ENCODE measurements around the gene TMED7. TPM values are rescaled to one million over a fixed set of nuclear protein-coding genes. Genes with fewer than 3 reads are reported as not detected.

TMED7 gene
- total RNA-seq, 4 donors from 2014 or later = 57.7 to 83.4 (median 71.7) TPM

- no peaks in the 10 kb centered on the region for H3K36me3 ChIP-seq
- no peaks in the 10 kb centered on the region for H3K9me3 ChIP-seq
- H3K27me3 ChIP-seq = no peaks in the 10 kb centered on the region
- TF ChIP-seq EP300 (IDR thresholded peaks at IDR 0.05) (no peak), POLR2A (IDR thresholded peaks at IDR 0.05) (no peak), POLR2AphosphoS5 (IDR thresholded peaks at IDR 0.05) (no peak)
- TF ChIP-seq, protein P1, sequence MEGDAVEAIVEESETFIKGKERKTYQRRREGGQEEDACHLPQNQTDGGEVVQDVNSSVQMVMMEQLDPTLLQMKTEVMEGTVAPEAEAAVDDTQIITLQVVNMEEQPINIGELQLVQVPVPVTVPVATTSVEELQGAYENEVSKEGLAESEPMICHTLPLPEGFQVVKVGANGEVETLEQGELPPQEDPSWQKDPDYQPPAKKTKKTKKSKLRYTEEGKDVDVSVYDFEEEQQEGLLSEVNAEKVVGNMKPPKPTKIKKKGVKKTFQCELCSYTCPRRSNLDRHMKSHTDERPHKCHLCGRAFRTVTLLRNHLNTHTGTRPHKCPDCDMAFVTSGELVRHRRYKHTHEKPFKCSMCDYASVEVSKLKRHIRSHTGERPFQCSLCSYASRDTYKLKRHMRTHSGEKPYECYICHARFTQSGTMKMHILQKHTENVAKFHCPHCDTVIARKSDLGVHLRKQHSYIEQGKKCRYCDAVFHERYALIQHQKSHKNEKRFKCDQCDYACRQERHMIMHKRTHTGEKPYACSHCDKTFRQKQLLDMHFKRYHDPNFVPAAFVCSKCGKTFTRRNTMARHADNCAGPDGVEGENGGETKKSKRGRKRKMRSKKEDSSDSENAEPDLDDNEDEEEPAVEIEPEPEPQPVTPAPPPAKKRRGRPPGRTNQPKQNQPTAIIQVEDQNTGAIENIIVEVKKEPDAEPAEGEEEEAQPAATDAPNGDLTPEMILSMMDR (IDR thresholded peaks at IDR 0.05) = no peak
- 90% methylated on average over 1 of the region's 1 CpG for WGBS
- no peak for DNase-seq (ENCODE audit: low spot score in 2 of 2)
- no peak overlapping the region for H3K27ac ChIP-seq
- H3K4me3 ChIP-seq = no peak overlapping the region
- peaks cover 13% of the 10 kb centered on the region for H3K4me1 ChIP-seq
These were observed 4.1 kb upstream of the TMED7 start for GRCh38 chr5:115629903-115630302.

- Histone ChIP-seq H3K36me3 (no peaks in the 10 kb centered on the region), H3K27ac (no peak overlapping the region), H3K27me3 (no peaks in the 10 kb centered on the region), H3K9me3 (no peaks in the 10 kb centered on the region), H3K4me1 (peaks cover 32% of the 10 kb centered on the region), H3K4me3 (no peak overlapping the region)
- WGBS = 76% methylated on average over 5 of the region's 5 CpGs
- TF ChIP-seq POLR2AphosphoS5 (IDR thresholded peaks at IDR 0.05) = no peak
- TF ChIP-seq, protein P1 (IDR thresholded peaks at IDR 0.05) = no peak
- no peak for TF ChIP-seq EP300 (IDR thresholded peaks at IDR 0.05)
- no peak for TF ChIP-seq POLR2A (IDR thresholded peaks at IDR 0.05)
- DNase-seq (ENCODE audit: low spot score in 2 of 2) = no peak
These were observed 1.5 kb upstream of the TMED7 start for GRCh38 chr5:115627295-115627865.

- under 1% methylated on average over 9 of the region's 9 CpGs for WGBS
- Histone ChIP-seq H3K4me3 (peak overlapping the region; percentile 84), H3K36me3 (no peaks in the 10 kb centered on the region), H3K9me3 (no peaks in the 10 kb centered on the region), H3K27me3 (no peaks in the 10 kb centered on the region), H3K27ac (peak overlapping the region; percentile 68), H3K4me1 (peaks cover 39% of the 10 kb centered on the region)
- TF ChIP-seq POLR2A (IDR thresholded peaks at IDR 0.05) (peak in 1 of 2 donors; percentile 29), POLR2AphosphoS5 (IDR thresholded peaks at IDR 0.05) (no peak)
- no peak for DNase-seq (ENCODE audit: low spot score in 2 of 2)
These were observed 598 bp upstream of the TMED7 start for GRCh38 chr5:115626445-115626823.

DNA sequence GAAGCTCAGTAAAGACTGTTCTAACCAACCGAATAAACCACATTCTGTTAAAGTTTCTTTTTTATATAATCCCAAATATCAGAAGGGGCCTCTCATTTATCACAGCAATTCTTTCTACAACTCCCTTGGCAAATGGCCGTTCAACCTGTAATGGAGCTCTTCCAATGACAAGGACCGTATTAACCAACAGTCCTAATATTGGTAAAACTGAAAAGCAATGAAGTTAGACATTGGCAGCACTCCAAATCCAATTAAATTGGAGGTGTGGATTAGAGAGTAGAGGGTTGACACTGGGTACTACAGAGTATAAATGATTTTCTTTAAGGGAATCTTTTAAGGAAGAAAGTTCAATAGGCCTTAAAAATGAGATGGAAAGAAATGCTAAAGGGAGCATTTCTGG, 842 bp downstream of the TMED7 start:
- TF ChIP-seq POLR2AphosphoS5 (IDR thresholded peaks at IDR 0.05) (no peak), POLR2A (IDR thresholded peaks at IDR 0.05) (no peak), EP300 (IDR thresholded peaks at IDR 0.05) (no peak)
- TF ChIP-seq, protein P1 (IDR thresholded peaks at IDR 0.05) = no peak
- no peak for DNase-seq (ENCODE audit: low spot score in 2 of 2)
- 24% methylated on average over 3 of the region's 3 CpGs for WGBS
- peak overlapping the region; percentile 84 for H3K4me3 ChIP-seq
- no peaks in the 10 kb centered on the region for H3K9me3 ChIP-seq
- peaks cover 4% of the 10 kb centered on the region for H3K36me3 ChIP-seq
- H3K27me3 ChIP-seq = no peaks in the 10 kb centered on the region
- peak overlapping the region; percentile 93 for H3K27ac ChIP-seq
- H3K4me1 ChIP-seq = peaks cover 39% of the 10 kb centered on the region

DNA sequence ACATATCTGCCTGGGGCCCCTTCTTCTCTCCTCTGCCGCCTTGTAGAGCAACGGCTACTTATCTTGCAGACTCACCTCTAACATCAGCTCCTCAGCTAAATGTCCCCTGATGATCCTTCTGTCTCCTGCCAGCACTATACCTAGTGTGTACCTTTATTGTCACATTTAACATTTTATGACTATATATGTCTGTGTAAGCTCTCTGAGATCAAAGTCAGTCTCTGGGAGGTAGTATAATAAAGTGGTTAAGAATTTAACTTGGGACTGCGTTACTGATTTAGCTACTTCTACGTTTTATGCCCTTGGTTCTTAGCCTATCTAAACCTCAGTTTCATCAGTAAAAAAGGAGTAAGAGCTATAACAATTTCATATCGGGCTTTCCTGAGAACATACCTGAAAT, 2.2 kb downstream of the TMED7 start:
- no peaks in the 10 kb centered on the region for H3K27me3 ChIP-seq
- peak overlapping the region; percentile 84 for H3K4me3 ChIP-seq
- no peak overlapping the region for H3K27ac ChIP-seq
- no peak for DNase-seq (ENCODE audit: low spot score in 2 of 2)
- 48% methylated on average over 5 of the region's 5 CpGs for WGBS
- TF ChIP-seq EP300 (IDR thresholded peaks at IDR 0.05) (no peak), POLR2AphosphoS5 (IDR thresholded peaks at IDR 0.05) (no peak), POLR2A (IDR thresholded peaks at IDR 0.05) (no peak)
- TF ChIP-seq, protein P1 (IDR thresholded peaks at IDR 0.05) = no peak
- H3K9me3 ChIP-seq = no peaks in the 10 kb centered on the region
- H3K4me1 ChIP-seq = peaks cover 39% of the 10 kb centered on the region
- H3K36me3 ChIP-seq = peaks cover 16% of the 10 kb centered on the region

Data from suprapubic skin (tissue), 4 donors.